GDM1 (cell line): ENCODE measurements around the gene DCTN5.
"Not testable (repeated sequence)": the region's sequence is repeated elsewhere in the genome, so short reads cannot be mapped to it uniquely, and the experiment has no call there.

ENCODE experiments used
- DNase-seq: peaks from one replicate; lab custom pipeline; 2025; lab: John Stamatoyannopoulos, UW

DCTN5 gene

DNA sequence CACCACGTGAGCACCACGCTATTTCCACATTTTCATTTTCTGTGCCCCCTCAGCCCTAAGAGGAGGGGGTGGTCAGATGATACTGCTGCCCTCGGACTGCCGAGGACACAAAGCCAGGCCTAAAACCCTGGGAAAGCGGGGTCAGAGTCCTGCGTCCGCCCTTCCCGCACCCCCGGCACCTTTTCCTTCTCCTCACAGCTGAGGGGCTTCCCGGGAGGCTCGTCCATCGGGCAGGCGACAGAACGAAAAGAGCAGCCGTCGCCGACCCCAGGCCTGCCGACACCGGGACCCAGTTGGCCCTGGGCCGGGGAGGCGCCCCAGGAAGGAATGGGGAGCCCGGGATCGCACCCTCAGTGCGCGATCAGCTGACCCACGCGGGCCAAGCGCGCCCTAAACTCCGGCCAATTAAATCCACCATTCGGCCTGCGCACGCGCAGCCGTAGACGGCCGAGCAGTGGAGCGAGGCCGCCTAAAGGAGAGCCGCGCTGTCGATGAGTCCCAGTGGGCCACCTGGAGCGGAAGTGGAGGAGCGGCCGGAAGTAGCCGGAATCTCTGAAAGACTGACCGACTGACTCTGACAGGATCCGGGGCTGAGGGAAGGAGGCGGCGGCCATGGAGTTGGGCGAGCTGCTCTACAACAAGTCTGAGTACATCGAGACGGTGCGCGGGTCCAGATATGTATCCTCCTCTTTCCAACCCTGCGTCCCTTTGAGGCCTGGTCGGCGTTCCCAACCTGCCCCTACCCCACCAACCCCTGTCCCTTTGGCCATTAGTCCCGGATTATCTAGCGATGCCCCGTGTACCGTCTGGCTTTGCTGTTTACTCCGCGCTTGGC, at the start of gene DCTN5, which contains the start of gene PALB2:
DCTN5 (plus strand) TSS at position 536 of the 835 bp plus-strand sequence; CDS start at position 613, 77 bp downstream.
PALB2 (minus strand) TSS at position 380 of the 835 bp plus-strand sequence; CDS start at position 227, 153 bp downstream.
- peak; percentile 88 for DNase-seq

DNA sequence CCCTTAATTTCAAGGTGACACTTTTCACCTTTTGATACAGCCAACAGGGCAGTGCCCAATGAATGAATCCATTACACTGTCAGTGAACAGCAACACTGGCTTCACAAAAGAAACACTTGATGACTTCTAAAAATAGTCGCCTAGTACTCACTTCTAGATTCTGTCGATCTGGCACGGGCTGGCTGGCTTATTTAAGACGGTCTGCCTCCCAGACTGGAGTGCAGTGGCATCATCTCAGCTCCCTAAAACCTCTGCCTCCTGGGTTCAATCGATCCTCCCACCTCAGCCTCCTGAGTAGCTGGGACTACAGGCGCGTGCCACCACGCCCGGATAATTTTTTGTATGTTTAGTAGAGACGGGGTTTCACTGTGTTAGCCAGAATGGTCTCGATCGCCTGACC, 47.1 kb upstream of the DCTN5 start:
- DNase-seq: no peak

DNA sequence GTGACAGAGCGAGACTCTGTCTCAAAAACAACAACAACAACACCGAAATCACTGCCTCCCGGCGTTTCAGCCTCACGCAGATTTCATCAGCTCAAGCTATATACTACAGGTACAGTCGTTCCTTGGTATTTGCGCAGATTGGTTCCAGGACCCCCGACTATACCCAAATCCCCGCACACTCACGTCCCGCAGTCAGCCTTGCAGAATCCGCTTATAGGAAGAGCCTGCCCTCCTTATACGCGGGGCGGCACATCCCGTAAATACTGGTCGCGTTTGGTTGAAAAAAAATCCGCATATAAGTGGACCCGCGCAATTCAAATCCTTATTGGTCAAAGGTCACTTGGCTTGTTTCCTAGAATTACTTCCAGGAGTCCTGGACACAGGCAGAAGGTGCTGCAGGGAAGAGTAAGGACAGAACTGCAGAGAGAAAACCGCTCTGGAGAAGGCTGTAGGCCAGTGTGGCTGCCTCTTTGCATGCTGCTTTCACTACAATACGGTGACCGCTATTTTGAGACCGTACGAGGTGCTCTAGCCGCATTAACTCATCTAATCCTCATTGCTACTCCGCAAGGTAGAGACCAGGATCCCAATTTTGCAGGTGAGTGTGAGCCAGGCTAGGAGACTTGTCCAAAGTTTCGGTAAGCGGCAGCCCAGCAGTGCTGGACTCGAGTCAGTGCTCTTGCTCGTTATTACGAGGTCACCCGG, 45.9 kb upstream of the DCTN5 start:
- DNase-seq: no peak

DNA sequence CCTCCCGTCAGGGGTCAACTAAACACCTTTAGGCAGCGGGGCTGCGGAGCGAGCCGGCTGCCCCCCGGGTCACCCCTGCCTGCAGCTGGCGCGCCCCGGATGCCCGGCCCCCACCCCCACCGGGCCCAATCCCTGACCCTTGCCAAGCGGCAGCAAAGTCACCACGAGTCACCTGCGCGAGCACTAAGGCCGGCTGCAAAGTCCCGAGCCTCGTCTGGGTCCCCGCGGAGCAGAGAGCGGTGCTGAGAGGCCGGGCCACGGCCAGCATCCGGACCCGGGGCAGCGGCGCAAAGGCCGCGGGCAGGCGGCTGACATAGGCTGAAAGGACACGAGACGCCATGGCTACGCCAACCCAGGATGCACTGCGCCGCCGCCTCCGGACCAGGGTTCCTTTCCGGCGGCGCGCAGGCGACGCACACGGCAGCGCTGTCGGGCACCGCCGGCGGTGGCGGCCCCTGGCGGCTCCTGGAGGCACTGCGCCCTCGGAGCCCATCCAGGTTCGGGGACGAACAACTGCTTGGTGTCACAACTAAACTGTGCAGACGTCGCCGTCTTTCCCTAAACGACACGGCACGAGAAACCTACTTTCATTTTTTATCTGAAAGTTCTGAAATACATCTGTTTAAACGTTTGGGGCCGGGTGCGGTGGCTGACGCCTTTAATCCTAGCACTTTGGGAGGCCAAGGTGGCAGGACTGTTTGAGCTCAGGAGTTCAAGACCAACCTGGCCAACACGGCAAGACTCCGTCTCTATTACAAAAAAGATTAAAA, 45.1 kb upstream of the DCTN5 start, which contains the start of gene NDUFAB1:
NDUFAB1 (minus strand) TSS at position 366 of the 770 bp plus-strand sequence; CDS start at position 340, 26 bp downstream.
- peak; percentile 86 for DNase-seq

DNA sequence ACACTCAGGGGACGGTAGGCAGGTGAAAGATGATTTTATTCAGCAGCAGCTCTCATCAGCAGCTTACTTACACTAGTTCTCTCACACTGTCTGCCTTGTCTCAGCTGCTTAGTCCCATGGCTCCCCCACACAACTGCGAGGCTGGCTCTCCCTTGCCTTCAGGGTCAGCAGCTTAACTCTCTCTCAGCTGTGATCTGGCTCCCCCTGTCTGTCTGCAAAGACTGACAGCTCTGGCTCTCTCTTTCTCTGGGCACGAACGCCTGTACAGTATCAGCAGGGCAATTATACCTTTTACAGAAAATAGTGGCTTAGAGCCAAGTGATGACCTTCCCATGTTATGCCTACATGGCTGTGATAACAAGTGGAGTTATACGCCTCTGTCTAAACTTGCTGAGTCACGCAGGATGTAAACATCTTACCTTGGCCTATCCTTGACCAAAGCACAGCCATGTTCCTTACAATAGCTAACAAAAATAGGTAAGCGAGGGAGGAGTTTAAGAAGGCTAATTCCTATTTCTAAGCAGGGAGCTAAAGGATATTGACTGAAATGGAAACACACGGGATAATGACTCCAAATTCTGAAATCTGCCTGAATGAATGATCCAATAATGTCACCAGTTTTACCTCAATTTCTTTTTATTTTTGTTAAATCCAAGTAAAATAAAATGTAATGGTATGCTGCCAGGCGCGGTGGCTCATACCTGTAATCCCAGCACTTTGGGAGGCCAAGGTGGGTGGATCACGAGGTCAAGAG, 44.1 kb upstream of the DCTN5 start:
- DNase-seq: no peak

DNA sequence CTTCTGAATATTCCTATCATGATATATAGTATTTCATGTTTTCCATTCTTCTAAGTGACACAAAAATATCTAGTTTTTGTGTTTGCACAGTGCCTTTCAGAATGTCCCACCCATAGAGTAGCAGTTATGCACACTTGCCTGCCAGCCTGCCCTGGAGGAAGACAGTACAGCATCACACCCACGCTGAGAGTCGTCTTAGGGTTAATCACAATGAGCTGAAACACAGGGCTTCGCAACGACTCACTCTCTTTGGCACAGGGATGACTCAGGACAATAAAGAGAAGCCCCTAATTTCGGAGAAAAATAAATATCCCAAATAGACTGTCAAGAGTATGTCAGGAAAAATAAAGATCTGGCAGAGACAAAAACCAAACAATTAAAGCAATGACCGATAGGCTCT, 33.5 kb upstream of the DCTN5 start:
- no peak for DNase-seq

DNA sequence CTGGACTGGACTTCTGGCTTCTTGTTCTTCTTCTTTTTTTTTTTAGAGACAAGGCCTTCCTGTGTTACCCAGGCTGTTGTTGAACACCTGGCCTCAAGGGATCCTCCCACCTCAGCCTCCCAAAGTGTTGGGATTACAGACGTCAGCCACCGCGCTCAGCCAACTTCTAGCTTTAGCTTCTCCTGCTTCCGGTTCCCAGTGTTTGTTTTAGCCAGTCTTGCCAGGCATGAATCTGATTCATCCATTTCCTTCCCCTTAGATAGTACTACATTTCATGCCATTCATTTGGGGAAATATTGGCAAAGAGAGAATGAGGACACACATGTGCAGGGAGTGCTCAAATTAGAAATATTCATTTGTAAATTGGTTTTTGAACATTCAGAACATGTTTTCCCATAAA, 33.1 kb upstream of the DCTN5 start:
- DNase-seq: no peak

DNA sequence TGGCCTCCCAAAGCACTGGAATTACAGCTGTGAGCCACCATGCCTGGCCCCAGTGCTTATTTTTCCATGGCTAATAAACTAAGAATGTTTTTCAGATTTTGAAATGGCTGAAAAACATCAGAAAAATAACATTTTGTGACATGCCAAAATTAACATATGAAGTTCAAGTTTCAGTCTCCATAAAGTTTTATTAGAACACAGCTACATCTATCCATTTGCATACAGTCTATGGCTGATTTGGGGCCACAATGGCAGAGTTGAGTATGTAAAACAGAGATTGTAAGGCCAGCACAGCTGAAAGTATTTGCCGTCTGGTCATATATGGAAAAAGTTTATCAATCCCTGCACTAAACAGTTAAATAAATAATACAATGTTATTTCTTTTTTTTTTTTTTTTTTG, 31.3 kb upstream of the DCTN5 start:
- no peak for DNase-seq

DNA sequence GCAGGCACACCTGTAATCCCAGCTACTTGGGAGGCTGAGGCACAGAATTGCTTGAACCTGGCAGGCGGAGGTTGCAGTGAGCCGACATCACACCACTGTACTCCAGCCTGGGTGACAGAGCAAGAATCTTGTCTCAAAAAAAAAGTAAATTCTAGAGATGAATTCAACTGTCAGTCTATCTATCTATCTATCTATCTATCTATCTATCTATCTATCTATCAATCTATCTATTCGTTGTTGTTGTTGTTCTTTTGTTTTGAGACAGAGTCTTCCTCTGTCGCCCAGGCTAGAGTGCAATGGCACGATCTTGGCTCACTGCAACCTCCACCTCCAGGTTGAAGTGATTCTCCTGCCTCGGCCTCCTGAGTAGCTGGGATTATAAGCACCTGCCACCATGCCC, 30.4 kb upstream of the DCTN5 start:
- DNase-seq: not testable (repeated sequence)

DNA sequence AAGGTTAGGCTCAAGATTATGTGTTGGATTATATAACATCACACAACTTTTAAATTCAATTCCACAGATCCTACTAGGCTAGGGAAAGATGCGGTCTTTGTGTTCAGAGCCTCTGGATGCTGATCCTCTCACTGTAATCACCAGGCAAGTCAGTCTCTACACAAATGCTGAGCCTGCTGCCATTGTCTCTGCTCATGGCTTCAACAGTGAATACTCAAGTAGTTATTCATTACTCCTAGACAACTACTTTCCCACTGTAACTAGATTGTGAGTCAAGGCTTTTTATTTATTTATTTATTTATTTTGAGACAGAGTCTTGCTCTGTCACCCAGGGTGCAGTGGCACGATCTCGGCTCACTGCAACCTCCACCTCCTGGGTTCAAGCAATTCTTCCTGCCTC, 29.3 kb upstream of the DCTN5 start:
- no peak for DNase-seq

DNA sequence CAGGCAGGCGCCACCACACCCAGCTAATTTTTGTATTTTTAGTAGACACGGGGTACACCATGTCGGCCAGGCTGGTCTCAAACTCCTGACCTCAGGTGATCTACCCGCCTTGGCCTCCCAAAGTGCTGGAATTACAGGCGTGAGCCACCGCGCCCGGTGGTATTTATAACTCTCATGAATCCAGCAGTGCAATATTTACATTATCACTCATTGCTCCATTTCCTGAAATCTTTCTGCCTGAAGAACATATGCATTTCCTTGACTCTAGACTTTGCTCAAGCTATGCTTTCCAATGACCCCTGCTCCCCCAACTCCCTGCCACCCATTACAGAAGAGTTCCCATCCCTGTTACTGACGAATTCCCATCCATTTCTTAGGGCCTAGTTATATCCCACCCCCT, 25.5 kb upstream of the DCTN5 start:
- no peak for DNase-seq

DNA sequence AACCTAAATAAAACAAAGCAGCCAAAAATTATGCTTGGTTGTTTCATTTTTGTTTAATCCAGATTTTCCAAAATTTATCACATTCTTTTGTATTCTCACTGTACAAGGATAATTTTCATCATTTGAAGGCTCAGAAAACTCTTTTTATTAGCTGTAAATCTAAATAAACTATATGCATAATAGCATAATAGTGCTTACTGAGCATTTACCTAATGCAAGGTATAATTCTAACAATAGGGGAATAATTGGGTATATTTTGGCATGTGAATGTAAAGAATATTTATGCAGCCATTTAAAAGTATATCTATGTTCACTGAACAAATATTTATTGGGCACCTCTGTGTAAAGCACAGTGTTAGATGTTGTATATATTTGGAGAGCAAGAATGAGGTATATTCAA, 17.2 kb upstream of the DCTN5 start:
- no peak for DNase-seq

DNA sequence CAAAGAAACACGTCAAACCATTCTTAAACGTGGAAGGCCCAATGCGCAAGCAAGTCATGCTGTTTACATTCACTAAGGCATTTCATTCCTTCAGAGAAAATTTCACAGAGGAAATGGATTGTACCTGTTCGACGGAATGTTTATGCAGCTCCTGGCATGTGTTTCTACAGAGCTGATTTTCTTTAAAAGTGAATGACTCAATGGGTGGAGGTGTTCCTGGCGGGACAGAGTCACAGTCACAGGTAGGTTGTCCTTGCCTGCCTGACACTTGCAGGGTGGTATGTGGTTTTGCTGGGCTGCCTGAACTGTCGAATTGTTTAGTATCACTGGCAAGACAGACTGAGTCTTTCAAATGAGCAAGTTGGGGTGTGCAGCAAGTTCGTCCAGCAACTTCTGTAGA, 11.8 kb upstream of the DCTN5 start:
- DNase-seq: no peak

DNA sequence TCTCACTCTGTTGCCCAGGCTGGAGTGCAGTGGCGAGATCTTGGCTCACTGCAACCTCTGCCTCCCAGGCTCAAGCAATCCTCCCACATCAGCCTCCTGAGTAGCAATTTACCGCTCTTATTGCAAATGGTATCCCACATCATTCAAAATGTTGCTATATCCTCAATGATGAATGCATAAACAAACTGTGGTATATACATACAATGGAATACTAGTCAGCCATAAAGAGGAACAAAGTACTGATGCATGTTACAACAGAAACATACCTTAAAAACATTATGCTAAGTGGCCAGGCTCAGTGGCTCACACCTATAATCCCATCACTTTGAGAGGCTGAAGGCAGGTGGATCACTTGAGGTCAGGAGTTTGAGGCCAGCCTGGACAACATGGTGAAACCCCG, 9.4 kb upstream of the DCTN5 start:
- DNase-seq: not testable (repeated sequence)

DNA sequence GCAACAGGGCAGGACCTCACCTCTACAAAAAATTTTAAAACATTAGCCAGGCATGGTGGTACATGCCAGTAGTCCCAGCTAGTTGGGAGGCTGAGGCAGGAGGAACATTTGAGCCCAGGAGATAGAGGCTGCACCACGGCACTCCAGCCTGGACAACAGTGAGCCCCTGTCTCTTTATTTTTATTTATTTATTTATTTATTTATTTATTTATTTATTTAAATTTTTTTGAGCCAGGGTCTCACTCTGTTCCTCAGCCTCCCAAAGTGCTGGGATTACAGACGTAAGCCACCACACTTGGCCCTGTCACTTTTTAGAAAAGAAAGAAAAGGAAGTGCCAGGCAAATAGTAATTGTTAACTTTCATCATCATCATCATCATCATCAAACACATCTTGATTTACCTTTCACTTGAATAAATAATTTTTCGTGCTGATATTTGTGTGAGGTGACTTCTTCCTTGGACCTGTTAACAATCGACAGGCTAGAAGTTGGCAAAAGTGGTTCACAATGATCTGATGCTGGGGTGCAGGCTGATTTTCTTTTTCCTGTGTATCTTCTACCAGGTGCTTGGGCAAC, 6.7 kb upstream of the DCTN5 start:
- no peak for DNase-seq

DNA sequence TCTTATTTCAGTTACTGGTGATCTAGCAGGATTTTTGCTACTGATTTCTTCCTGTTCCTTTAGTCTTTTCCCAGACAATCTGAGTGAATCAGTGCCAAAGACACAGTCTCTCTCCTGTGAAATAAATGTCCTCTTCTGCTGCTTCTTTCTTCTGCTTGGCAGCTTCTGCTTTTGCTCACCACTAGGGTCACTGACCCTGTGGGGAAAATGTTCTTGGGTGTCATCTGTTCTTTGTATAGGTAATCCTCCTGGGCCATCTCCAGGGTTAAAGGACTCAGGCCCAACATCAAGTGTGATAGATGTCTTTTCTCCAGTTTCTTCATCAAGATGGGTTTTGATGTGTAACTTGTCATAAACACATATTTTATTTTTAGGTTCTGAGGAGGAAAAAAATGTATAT, 5.3 kb upstream of the DCTN5 start:
- DNase-seq: no peak

DNA sequence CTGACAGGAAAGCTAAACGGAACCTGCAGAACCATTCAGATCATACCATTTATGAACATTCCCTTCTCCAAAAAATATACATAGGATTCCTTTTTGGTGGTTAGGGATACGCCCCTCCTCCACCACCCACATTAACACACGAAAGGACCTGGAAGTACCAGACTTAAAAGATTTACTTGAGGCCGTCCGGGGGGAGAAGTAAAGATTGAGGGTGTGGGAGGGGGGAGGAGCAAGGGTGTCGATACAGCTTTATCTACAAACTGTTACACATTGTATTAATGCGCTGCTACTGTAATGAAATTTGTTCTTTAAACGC, 693 bp upstream of the DCTN5 start:
- no peak for DNase-seq

DNA sequence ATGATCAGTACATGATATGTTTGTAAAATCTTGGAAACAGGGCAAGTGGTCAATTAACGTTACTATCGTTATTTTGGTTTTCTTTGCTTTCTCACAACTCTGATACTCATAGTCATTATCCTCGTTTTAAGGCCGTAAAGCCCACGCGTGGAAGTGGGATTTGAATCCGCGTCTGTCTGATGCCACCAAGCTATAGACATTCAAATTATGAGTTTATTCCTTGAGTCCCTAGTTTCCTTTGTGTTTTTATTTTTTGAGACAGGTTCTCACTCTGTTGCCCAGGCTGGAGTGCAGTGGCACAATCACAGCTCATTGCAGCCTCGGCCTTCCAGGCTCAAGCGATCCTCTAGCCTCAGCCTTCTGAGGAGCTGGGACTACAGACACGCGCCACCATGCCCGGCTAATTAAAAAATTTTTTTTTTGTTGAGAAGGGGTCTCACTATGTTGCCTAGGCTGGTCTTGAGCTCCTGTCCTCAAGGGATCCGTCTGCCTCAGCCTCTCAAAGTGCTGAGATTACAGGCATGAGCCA, 1.0 kb downstream of the DCTN5 start:
- no peak for DNase-seq

DNA sequence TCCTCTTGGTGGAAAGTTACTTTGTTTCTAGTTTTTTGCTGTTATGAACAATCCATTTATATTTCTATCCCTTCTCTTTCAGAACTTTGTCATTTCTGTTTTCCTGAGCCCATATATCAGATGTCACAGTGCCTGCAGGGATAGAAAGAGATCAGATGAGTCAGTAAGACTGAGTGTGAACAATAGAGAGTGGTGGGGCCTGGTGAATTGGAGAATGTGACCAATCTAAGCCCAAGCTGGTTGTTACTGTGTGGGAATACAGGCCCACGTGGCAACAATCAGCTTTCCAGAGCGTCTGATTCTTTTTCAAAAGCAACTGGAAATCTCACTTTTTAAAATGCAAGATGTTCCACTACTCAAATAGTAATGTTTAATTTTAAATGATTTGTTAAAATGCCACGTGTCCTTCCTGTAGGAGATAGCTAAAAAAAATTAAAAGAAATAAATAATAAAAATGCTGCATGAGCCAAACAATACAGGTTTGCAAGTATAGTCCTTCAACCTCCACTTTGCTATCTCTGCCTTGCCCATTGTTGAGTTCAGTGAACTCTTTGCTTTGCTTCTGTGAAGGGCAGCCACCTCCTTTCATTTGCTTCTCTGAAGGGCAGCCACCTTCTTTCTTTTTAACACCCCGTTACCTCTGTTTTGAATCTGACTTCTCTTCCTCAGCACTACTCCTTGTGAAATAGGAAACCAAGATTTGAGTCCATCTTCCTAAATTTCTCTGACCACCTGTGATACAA, 9.6 kb downstream of the DCTN5 start:
- no peak for DNase-seq

DNA sequence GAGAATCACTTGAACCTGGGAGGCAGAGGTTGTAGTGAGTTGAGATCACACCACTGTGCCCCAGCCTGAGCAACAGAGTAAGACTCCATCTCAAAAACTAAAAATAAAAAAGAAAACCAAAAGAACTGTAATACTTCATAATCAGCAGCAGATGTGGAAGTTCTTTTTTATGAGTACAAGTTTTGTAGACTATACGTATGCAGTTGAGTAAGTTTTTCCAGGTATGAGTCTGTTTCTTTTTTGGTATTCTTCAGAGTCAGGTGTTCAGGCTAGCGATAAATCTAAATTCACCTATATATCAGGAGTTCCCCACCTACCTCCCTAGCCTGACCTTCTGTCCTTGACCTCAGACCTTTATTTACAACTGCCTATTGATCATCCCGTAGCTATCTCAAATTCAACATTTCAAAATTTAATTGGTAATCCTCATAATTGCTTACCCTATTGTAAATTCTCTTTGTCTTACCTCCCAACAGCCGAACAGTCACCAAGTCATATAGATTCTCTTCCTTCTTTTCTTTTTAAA, 10.7 kb downstream of the DCTN5 start:
- no peak for DNase-seq
